Caco-2 (cell line): ENCODE results near the gene PKMYT1. TPM values are rescaled to one million over a fixed set of nuclear protein-coding genes. Genes with fewer than 3 reads are reported as not detected.

Experiments used
- BruUV-seq: library from RNA; stranded (reverse); fragments of 400-500 nt; replicated peaks from 2 replicates; lab custom pipeline; 2021; lab: Mats Ljungman, UMichigan
- CTCF ChIA-PET: fragments of 300-600 bp; sonication (Branson Sonifier 250); formaldehyde crosslinking; loops from one replicate; lab custom pipeline; 2022; ENCODE audit warnings: antibody characterized with exemption; lab: Charles Lee
- POLR2A ChIA-PET: fragments of 300-600 bp; sonication (Branson Sonifier 250); formaldehyde crosslinking; loops from one replicate; lab custom pipeline; 2022; ENCODE audit warnings: antibody characterized with exemption; lab: Charles Lee
- DNase-seq, 2 experiments: peaks; one replicate each; pipeline versions ENCODE4 v3.0.0 to v3.0.0-alpha.2; 2020 to 2022
- H3K27me3 ChIP-seq: replicated peaks from 2 replicates; pipeline ENCODE4 v1.6.0; 2011; ENCODE audit warnings: low read length; ENCODE audit not compliant: control insufficient read depth, insufficient read depth
- H3K36me3 ChIP-seq: 2 replicates; pipeline ENCODE4 v1.5.1; 2011; ENCODE audit warnings: low read length; ENCODE audit not compliant: control insufficient read depth, insufficient read depth
- H3K4me1 ChIP-seq: fragments of 250-450 bp; sonication (Bioruptor Pico); 2 replicates; pipeline ENCODE4 v1.5.1; 2020; ENCODE audit warnings: mild to moderate bottlenecking
- H3K4me3 ChIP-seq: 2 replicates; pipeline ENCODE4 v1.5.1; 2011; ENCODE audit warnings: low read depth, mild to moderate bottlenecking, control low read depth, low read length
- H3K9me3 ChIP-seq: fragments of 250-450 bp; sonication (Bioruptor Pico); 2 replicates; pipeline ENCODE4 v1.5.1; 2020; ENCODE audit warnings: mild to moderate bottlenecking, moderate library complexity
- H3K27ac Mint-ChIP-seq: one replicate; pipeline ENCODE4 v1.8.0; 2022; ENCODE audit warnings: mixed read lengths; ENCODE audit not compliant: unreplicated experiment
- H3K27me3 Mint-ChIP-seq: one replicate; pipeline ENCODE4 v1.8.0; 2022; ENCODE audit warnings: mixed read lengths; ENCODE audit not compliant: insufficient read depth, unreplicated experiment
- H3K36me3 Mint-ChIP-seq: one replicate; pipeline ENCODE4 v1.8.0; 2022; ENCODE audit warnings: mild to moderate bottlenecking, mixed read lengths; ENCODE audit not compliant: insufficient read depth, unreplicated experiment
- H3K4me1 Mint-ChIP-seq: one replicate; pipeline ENCODE4 v1.8.0; 2022; ENCODE audit warnings: low read depth, mixed read lengths; ENCODE audit not compliant: unreplicated experiment
- H3K4me3 Mint-ChIP-seq: one replicate; pipeline ENCODE4 v1.8.0; 2022; ENCODE audit warnings: mild to moderate bottlenecking, moderate library complexity, mixed read lengths; ENCODE audit not compliant: unreplicated experiment
- H3K9me3 Mint-ChIP-seq: one replicate; pipeline ENCODE4 v1.8.0; 2022; ENCODE audit warnings: mixed read lengths; ENCODE audit not compliant: unreplicated experiment
- CTCF ChIP-seq, 2 experiments: fragments of 200-600 bp in 1 of 2; IDR thresholded peaks; 1 replicate in 1 of 2; 2 replicates in 1 of 2; pipeline versions ENCODE4 v1.5.1 to v1.8.0; 2011 to 2022; ENCODE audit warnings: antibody characterized with exemption in 1 of 2, control low read depth in 1 of 2, inconsistent platforms in 1 of 2, low read depth in 1 of 2, low read length in 1 of 2, mild to moderate bottlenecking in 1 of 2, moderate library complexity in 1 of 2; ENCODE audit not compliant: insufficient read depth in 1 of 2, severe bottlenecking in 1 of 2, unreplicated experiment in 1 of 2
- intact Hi-C: fragments of 100-400 bp; cut with micrococcal nuclease; formaldehyde crosslinking; loops from one replicate; pipeline ENCODE4 v1.10.0; 2022; ENCODE audit not compliant: unreplicated experiment
- total RNA-seq: library from RNA; stranded (reverse); gene quantifications from 2 replicates; pipeline ENCODE4 v1.2.3, GENCODE V29; 2022

PKMYT1 gene
- total RNA-seq, 1 experiment from 2014 or later = 73.7 TPM

- H3K4me3 ChIP-seq = no peak overlapping the region
- Mint-ChIP-seq H3K4me3 (no peak overlapping the region), H3K27ac (no peak overlapping the region), H3K4me1 (no peaks in the 10 kb centered on the region), H3K27me3 (no peaks in the 10 kb centered on the region), H3K36me3 (peaks cover 42% of the 10 kb centered on the region), H3K9me3 (no peaks in the 10 kb centered on the region)
- BruUV-seq = no TSS peak
- intact Hi-C loops = no loop called here
- H3K36me3 ChIP-seq = no peaks in the 10 kb centered on the region; the same call in 1 of the 2 replicates
- CTCF ChIA-PET = no interaction called here
- H3K27me3 ChIP-seq = no peaks in the 10 kb centered on the region
- POLR2A ChIA-PET = no interaction called here
- no peak for TF ChIP-seq CTCF (IDR thresholded peaks at IDR 0.05; ENCODE audit: insufficient read depth in 1 of 2, low read depth in 1 of 2, low read length in 1 of 2, severe bottlenecking in 1 of 2, unreplicated experiment in 1 of 2)
- peaks cover 4% of the 10 kb centered on the region; the same call in 1 of the 2 replicates for H3K4me1 ChIP-seq
- DNase-seq = no peak
- H3K9me3 ChIP-seq = no peaks in the 10 kb centered on the region
Observed at GRCh38 chr16:2975161-2975795, 5.0 kb downstream of the PKMYT1 start.

- no TSS peak for BruUV-seq
- no peak for TF ChIP-seq CTCF (IDR thresholded peaks at IDR 0.05; ENCODE audit: insufficient read depth in 1 of 2, low read depth in 1 of 2, low read length in 1 of 2, severe bottlenecking in 1 of 2, unreplicated experiment in 1 of 2)
- peaks cover 47% of the 10 kb centered on the region for H3K36me3 Mint-ChIP-seq
- CTCF ChIA-PET = no interaction called here
- Histone ChIP-seq H3K4me3 (no peak overlapping the region), H3K27me3 (no peaks in the 10 kb centered on the region), H3K36me3 (no peaks in the 10 kb centered on the region; the same call in 1 of the 2 replicates), H3K9me3 (no peaks in the 10 kb centered on the region), H3K4me1 (peaks cover 4% of the 10 kb centered on the region; the same call in 1 of the 2 replicates)
- POLR2A ChIA-PET = no interaction called here
- no peak overlapping the region for H3K27ac Mint-ChIP-seq
- H3K4me1 Mint-ChIP-seq = no peaks in the 10 kb centered on the region
- H3K4me3 Mint-ChIP-seq = no peak overlapping the region
- intact Hi-C loops = no loop called here
- no peaks in the 10 kb centered on the region for H3K27me3 Mint-ChIP-seq
- DNase-seq = no peak
- no peaks in the 10 kb centered on the region for H3K9me3 Mint-ChIP-seq
Observed at GRCh38 chr16:2974319-2975056, 5.8 kb downstream of the PKMYT1 start.

- no peak overlapping the region for H3K27ac Mint-ChIP-seq
- CTCF ChIA-PET = no interaction called here
- no peak for DNase-seq
- no peaks in the 10 kb centered on the region for H3K27me3 Mint-ChIP-seq
- no TSS peak for BruUV-seq
- POLR2A ChIA-PET = no interaction called here
- no peak overlapping the region for H3K4me3 Mint-ChIP-seq
- no peaks in the 10 kb centered on the region for H3K9me3 Mint-ChIP-seq
- Histone ChIP-seq H3K36me3 (no peaks in the 10 kb centered on the region; the same call in 1 of the 2 replicates), H3K27me3 (no peaks in the 10 kb centered on the region), H3K4me3 (no peak overlapping the region), H3K9me3 (no peaks in the 10 kb centered on the region), H3K4me1 (peaks cover under 1% of the 10 kb centered on the region)
- H3K4me1 Mint-ChIP-seq = no peaks in the 10 kb centered on the region
- H3K36me3 Mint-ChIP-seq = peaks cover 47% of the 10 kb centered on the region
- TF ChIP-seq CTCF (IDR thresholded peaks at IDR 0.05; ENCODE audit: insufficient read depth in 1 of 2, low read depth in 1 of 2, low read length in 1 of 2, severe bottlenecking in 1 of 2, unreplicated experiment in 1 of 2) = no peak
- intact Hi-C loops = no loop called here
Observed at GRCh38 chr16:2973605-2974318, 6.5 kb downstream of the PKMYT1 start.
